Body of pancreas (tissue), 4 donors: ENCODE results near the gene SRP14.

Source experiments
- CTCF ChIP-seq, 7 experiments: fragments of 450-650 bp in 4 of 7; fragments of 200-600 bp in 3 of 7; sonication (generic) in 3 of 7; IDR thresholded peaks; one replicate each; pipeline ENCODE4 v1.5.1; 2016 to 2019; ENCODE audit warnings: antibody characterized with exemption in 7 of 7
- POLR2A ChIP-seq, 3 donors: fragments of 450-650 bp; IDR thresholded peaks; one replicate each; pipeline ENCODE4 v1.6.1; 2016; ENCODE audit warnings: antibody characterized with exemption in 3 of 3, mild to moderate bottlenecking in 2 of 3

GRCh38 chr15:40072216-40072990, 33.4 kb upstream of the SRP14 start:
- TF ChIP-seq CTCF (IDR thresholded peaks at IDR 0.05): no peak
- TF ChIP-seq POLR2A (IDR thresholded peaks at IDR 0.05): no peak
